Esophagus squamous epithelium (tissue), 5 donors: ENCODE measurements around the gene CRACDL. TPM values are rescaled to one million over a fixed set of nuclear protein-coding genes. Genes with fewer than 3 reads are reported as not detected.

Source experiments
- DNase-seq: peaks from one replicate; lab custom pipeline; 2025; lab: John Stamatoyannopoulos, UW
- H3K27ac ChIP-seq, 4 donors: fragments of 200-600 bp; sonication (generic); one replicate each; pipeline ENCODE4 v1.5.1; 2016 to 2019; ENCODE audit warnings: mild to moderate bottlenecking in 1 of 4
- H3K27me3 ChIP-seq, 4 donors: fragments of 200-600 bp; sonication (generic); 1 replicate in 3 of 4; 2 replicates in 1 of 4; pipeline versions ENCODE4 v1.5.1 to v1.6.0; 2017 to 2021; ENCODE audit warnings: antibody characterized with exemption in 1 of 4
- H3K36me3 ChIP-seq, 3 donors: fragments of 200-600 bp; sonication (generic); one replicate each; pipeline ENCODE4 v1.5.1; 2016 to 2019
- H3K4me1 ChIP-seq, 3 donors: fragments of 200-600 bp; sonication (generic); one replicate each; pipeline ENCODE4 v1.5.1; 2017 to 2019
- H3K4me3 ChIP-seq, 4 donors: fragments of 200-600 bp; sonication (generic); 1 replicate in 3 of 4; 2 replicates in 1 of 4; pipeline ENCODE4 v1.5.1; 2016 to 2019; ENCODE audit warnings: mild to moderate bottlenecking in 2 of 4, moderate library complexity in 1 of 4
- H3K9me3 ChIP-seq, 3 donors: fragments of 200-600 bp; sonication (generic); one replicate each; pipeline ENCODE4 v1.5.1; 2016 to 2019
- POLR2A ChIP-seq, 4 donors: fragments of 450-650 bp; IDR thresholded peaks; one replicate each; pipeline ENCODE4 v1.6.1; 2017; ENCODE audit warnings: antibody characterized with exemption in 4 of 4, mild to moderate bottlenecking in 4 of 4, moderate library complexity in 3 of 4
- WGBS, 2 donors: methylation state at CpG; one replicate each; pipeline ENCODE4 v1.1.5; 2018; 5-methylcytosine and 5-hydroxymethylcytosine counted together
- intact Hi-C: fragments of 100-400 bp; cut with DNase I; formaldehyde crosslinking; loops from one replicate; pipeline ENCODE4 v1.15.0; 2022
- total RNA-seq, 4 donors: library from RNA; depleted of rRNA; stranded (reverse); fragments of >200 nt; gene quantifications; one replicate each; pipeline ENCODE4 v1.1.0, GENCODE V29; 2016
- TF ChIP-seq, protein P1 (sequence below), 6 experiments: fragments of 450-650 bp in 4 of 6; fragments of 200-600 bp in 2 of 6; sonication (generic) in 2 of 6; IDR thresholded peaks; one replicate each; pipeline ENCODE4 v1.5.1; 2016 to 2019; ENCODE audit warnings: antibody characterized with exemption in 6 of 6, mild to moderate bottlenecking in 4 of 6, moderate library complexity in 4 of 6
- donor health status: DM: yes; HTN: yes; CAD: no.

The CRACDL gene
- total RNA-seq, 4 donors from 2014 or later: 6.5 to 33.6 (median 9.7) TPM

DNA sequence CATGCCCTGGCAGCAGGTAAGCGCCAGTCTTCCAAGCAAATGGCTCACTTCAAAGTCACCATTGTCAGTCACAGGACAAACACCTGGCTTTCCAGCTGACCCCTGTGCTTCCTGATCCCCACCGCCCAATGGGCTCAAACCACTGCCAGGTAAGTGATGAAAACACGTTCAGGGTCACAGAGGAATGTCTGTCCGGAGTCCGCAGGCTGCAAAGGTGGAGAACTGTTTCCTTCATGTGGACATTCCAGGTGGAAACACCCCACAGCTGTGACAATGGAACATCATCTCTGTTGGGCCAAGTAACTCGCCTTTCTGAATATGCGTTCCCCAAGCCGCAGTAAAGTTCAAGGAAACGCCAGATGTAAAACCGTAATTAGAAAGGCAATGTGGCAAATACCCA is 86.0 kb downstream of the CRACDL start:
- Histone ChIP-seq H3K27ac (no peak overlapping the region), H3K9me3 (no peaks in the 10 kb centered on the region), H3K27me3 (peaks cover 0 to 23% (median 0%) of the 10 kb centered on the region in 4 donors), H3K4me1 (no peaks in the 10 kb centered on the region), H3K36me3 (peaks cover 0 to 2% (median 0%) of the 10 kb centered on the region in 3 donors), H3K4me3 (no peak overlapping the region)
- TF ChIP-seq POLR2A (IDR thresholded peaks at IDR 0.05): no peak
- TF ChIP-seq, protein P1, sequence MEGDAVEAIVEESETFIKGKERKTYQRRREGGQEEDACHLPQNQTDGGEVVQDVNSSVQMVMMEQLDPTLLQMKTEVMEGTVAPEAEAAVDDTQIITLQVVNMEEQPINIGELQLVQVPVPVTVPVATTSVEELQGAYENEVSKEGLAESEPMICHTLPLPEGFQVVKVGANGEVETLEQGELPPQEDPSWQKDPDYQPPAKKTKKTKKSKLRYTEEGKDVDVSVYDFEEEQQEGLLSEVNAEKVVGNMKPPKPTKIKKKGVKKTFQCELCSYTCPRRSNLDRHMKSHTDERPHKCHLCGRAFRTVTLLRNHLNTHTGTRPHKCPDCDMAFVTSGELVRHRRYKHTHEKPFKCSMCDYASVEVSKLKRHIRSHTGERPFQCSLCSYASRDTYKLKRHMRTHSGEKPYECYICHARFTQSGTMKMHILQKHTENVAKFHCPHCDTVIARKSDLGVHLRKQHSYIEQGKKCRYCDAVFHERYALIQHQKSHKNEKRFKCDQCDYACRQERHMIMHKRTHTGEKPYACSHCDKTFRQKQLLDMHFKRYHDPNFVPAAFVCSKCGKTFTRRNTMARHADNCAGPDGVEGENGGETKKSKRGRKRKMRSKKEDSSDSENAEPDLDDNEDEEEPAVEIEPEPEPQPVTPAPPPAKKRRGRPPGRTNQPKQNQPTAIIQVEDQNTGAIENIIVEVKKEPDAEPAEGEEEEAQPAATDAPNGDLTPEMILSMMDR (IDR thresholded peaks at IDR 0.05): no peak
- DNase-seq: no peak
- WGBS, 2 donors: 82 to 92% methylated on average over 9 of the region's 10 CpGs
- intact Hi-C loops: no loop called here

DNA sequence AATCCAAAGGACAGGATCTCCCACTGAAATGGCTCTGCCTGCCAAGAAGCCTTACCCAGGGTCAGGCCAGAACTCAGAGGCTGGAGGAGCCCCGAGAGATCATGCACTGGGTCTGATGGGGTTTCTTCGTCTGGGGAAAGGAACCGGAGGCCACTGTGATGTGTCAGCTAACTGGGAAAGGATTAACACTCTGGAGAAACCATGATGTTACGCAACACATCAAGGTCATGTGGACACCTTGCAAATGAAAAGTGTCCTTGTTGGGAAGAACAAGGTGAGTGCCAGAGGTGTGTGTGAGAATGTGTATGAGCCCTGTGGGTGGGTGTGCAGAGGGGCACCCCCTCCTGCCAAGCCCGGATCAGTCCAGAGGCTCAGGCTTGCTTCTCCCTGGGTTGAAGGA is 86.9 kb downstream of the CRACDL start:
- no peaks in the 10 kb centered on the region for H3K9me3 ChIP-seq
- intact Hi-C loops: no loop called here

DNA sequence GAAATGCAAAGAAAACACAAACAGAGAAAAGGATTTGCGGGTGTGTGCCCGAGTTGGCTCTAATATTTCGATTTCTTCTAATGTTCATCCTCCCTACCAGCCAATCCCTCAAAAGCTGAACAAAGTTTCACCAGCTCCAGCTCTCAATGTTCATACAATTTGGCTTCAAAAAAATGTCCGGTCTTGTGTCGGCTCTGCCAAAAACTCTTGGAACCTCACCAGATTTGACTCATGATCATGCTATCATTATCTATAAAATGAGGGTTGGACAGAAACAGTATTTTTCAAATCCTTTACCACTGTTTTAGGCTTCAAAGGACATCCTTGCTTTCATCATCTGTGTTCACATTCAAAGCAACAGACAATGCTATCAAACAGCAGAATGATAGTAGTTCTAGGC is 88.2 kb downstream of the CRACDL start:
- 54 to 86% methylated on average over 5 of the region's 5 CpGs for WGBS, 2 donors
- Histone ChIP-seq H3K36me3 (peaks cover 0 to 9% (median 0%) of the 10 kb centered on the region in 3 donors), H3K27me3 (peaks cover 0 to 23% (median 0%) of the 10 kb centered on the region in 4 donors), H3K4me3 (no peak overlapping the region), H3K9me3 (no peaks in the 10 kb centered on the region), H3K27ac (no peak overlapping the region), H3K4me1 (no peaks in the 10 kb centered on the region)
- no peak for DNase-seq
- no peak for TF ChIP-seq POLR2A (IDR thresholded peaks at IDR 0.05)
- TF ChIP-seq, protein P1 (IDR thresholded peaks at IDR 0.05): no peak
- intact Hi-C loops: no loop called here

More for the DNA sequence above, 86.9 kb downstream of the CRACDL start:
- no peak for DNase-seq
- WGBS, 2 donors: 88 to 92% methylated on average over 2 to 4 of the region's 5 CpGs
- H3K4me3 ChIP-seq: no peak overlapping the region
- no peak overlapping the region for H3K27ac ChIP-seq
- TF ChIP-seq POLR2A (IDR thresholded peaks at IDR 0.05): no peak
- TF ChIP-seq, protein P1 (IDR thresholded peaks at IDR 0.05): no peak
- no peaks in the 10 kb centered on the region for H3K4me1 ChIP-seq
- H3K27me3 ChIP-seq: peaks cover 0 to 23% (median 0%) of the 10 kb centered on the region in 4 donors
- H3K36me3 ChIP-seq: peaks cover 0 to 9% (median 0%) of the 10 kb centered on the region in 3 donors

DNA sequence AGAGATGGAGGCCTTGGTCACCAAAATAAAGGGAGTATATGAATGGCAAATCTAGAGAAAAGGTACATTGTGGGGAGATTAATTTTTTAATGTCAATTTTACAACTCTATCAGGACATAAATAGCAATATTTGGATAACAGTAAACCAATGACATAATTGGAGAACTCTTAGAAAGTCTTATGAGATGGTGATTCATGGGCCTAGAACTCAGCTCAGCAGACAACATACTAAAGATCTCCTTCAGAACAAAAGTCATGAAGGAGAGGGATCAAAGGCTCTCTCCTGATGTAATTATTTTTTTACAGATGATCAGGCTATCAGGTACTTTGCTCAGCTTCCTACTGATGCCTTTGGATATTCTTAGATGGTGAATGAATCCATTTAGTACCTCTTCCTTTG is 90.0 kb downstream of the CRACDL start:
- peaks cover 0 to 18% (median 0%) of the 10 kb centered on the region in 4 donors for H3K27me3 ChIP-seq
- intact Hi-C loops: no loop called here
- peaks cover 0 to 9% (median 0%) of the 10 kb centered on the region in 3 donors for H3K36me3 ChIP-seq
- H3K9me3 ChIP-seq: no peaks in the 10 kb centered on the region
- H3K4me3 ChIP-seq: no peak overlapping the region
- no peak for DNase-seq
- H3K4me1 ChIP-seq: no peaks in the 10 kb centered on the region
- no peak overlapping the region for H3K27ac ChIP-seq
- TF ChIP-seq, protein P1 (IDR thresholded peaks at IDR 0.05): no peak
- TF ChIP-seq POLR2A (IDR thresholded peaks at IDR 0.05): no peak

DNA sequence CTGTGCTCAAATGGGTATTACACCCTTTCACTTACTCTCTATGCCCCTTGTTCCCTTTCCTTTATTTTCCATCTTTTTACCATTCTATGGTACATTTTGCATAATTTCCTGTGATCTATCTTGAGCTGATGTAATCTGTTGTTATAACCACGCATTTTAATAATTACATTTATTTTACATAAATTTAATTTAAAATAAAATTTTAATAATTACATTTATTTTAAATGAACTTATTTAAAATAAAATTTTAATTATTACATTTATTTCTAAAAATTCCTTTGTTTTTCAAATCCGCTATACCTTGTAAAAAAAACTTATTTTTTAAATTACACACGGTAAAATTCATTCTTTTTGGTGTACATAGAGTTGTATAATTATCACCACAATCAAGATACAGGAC is 93.9 kb downstream of the CRACDL start:
- H3K36me3 ChIP-seq: peaks cover 0 to 9% (median 0%) of the 10 kb centered on the region in 3 donors
- 57 to 94% methylated on average over 3 of the region's 3 CpGs for WGBS, 2 donors
- H3K27me3 ChIP-seq: no peaks in the 10 kb centered on the region
- intact Hi-C loops: no loop called here
- no peak overlapping the region for H3K4me3 ChIP-seq
- H3K9me3 ChIP-seq: no peaks in the 10 kb centered on the region
- no peaks in the 10 kb centered on the region for H3K4me1 ChIP-seq
- DNase-seq: no peak
- TF ChIP-seq, protein P1 (IDR thresholded peaks at IDR 0.05): no peak
- TF ChIP-seq POLR2A (IDR thresholded peaks at IDR 0.05): no peak
- no peak overlapping the region for H3K27ac ChIP-seq
